Colonic mucosa (tissue), 4 donors: ENCODE data around the gene ACAA1. TPM values are rescaled to one million over a fixed set of nuclear protein-coding genes. Genes with fewer than 3 reads are reported as not detected.

ENCODE experiments used
- DNase-seq: peaks from one replicate; pipeline ENCODE4 v3.0.0-alpha.2; 2020
- H3K27ac ChIP-seq: fragments of 200-600 bp; one replicate; pipeline ENCODE4 v1.8.0; 2021
- H3K27me3 ChIP-seq: fragments of 200-600 bp; one replicate; pipeline ENCODE4 v1.8.0; 2021
- H3K36me3 ChIP-seq: fragments of 200-600 bp; one replicate; pipeline ENCODE4 v1.8.0; 2021
- H3K4me1 ChIP-seq: fragments of 200-600 bp; one replicate; pipeline ENCODE4 v1.8.0; 2021; ENCODE audit warnings: mild to moderate bottlenecking
- H3K4me3 ChIP-seq: fragments of 200-600 bp; one replicate; pipeline ENCODE4 v1.8.0; 2021
- H3K9ac ChIP-seq, 2 donors: one replicate each; pipeline ENCODE4 v1.7.0; 2013; ENCODE audit warnings: control low read depth in 2 of 2, low read depth in 2 of 2, low read length in 2 of 2
- H3K9me3 ChIP-seq: fragments of 200-600 bp; one replicate; pipeline ENCODE4 v1.8.0; 2021
- intact Hi-C: fragments of 100-400 bp; cut with DNase I; formaldehyde crosslinking; loops from one replicate; pipeline ENCODE4 v1.14.1; 2022
- total RNA-seq, 2 donors: library from RNA; stranded (reverse); fragmentation: NEBNext Ultra II Directional in 1 of 2; extraction: Animal tissue kit (Norgen Biotek cat#: 25700) in 1 of 2; gene quantifications; one replicate each; pipeline ENCODE4 v1.2.1, GENCODE V29; 2021
- TF ChIP-seq, protein P1 (sequence below): fragments of 200-600 bp; IDR thresholded peaks from one replicate; pipeline ENCODE4 v1.8.0; 2022; ENCODE audit warnings: antibody characterized with exemption, mild to moderate bottlenecking
- donor health status: healthy.
- donor health status: DM: no; HTN: no; CAD: no.
- donor health status: DM: no; HTN: no; CAD: no.

Gene ACAA1, protein sequence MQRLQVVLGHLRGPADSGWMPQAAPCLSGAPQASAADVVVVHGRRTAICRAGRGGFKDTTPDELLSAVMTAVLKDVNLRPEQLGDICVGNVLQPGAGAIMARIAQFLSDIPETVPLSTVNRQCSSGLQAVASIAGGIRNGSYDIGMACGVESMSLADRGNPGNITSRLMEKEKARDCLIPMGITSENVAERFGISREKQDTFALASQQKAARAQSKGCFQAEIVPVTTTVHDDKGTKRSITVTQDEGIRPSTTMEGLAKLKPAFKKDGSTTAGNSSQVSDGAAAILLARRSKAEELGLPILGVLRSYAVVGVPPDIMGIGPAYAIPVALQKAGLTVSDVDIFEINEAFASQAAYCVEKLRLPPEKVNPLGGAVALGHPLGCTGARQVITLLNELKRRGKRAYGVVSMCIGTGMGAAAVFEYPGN
- total RNA-seq, result 100 to 1,000 TPM; 135 to 167 TPM

DNA sequence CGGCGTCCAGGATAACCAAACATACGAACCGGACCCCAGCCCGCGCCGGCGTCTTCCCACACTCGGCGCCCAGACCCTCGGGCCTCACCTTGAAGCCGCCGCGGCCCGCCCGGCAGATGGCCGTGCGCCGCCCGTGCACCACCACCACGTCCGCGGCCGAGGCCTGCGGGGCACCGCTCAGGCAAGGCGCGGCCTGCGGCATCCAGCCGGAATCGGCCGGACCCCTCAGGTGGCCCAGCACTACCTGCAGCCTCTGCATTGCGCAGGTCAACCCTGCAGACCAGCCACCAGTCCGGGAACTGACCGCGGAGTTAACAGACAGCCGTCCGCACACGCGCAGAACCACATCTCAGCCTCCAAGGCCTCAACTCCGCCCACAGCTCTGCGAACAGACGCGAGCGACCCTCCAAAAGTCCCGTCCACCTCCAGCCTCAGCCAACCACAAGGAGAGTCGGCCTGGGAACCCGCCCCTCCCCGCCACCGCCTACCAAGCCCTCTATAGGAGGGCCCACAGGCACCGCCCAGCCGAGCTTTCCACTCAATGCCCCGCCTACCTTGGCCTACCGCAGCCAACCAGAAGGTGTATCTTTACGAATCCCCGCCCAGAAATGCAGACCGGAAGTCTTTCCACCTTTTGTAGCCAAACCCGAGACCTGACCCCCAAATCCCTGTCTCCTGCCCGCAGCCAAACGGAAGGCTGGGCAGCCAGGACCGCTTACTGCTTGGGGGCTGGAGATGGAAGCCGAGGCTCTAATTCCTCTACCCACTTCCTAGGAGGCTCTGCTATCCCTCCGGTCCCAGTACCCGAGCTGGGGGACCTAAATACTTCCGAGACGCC, at the start of gene ACAA1:
Gene ACAA1, minus strand, starts transcription at position 351 of the 838 bp plus-strand sequence. Its CDS starts 92 bp downstream, at position 259.
- peak within 1 kb of the TSS; percentile 97 for H3K4me3 ChIP-seq
- DNase-seq, result peak; percentile 100
- peaks cover 15% of the 10 kb centered on the region for H3K36me3 ChIP-seq
- intact Hi-C loops, result no loop called here
- H3K4me1 ChIP-seq, result peaks cover 27% of the 10 kb centered on the region
- H3K9me3 ChIP-seq, result no peaks in the 10 kb centered on the region
- TF ChIP-seq, protein P1, sequence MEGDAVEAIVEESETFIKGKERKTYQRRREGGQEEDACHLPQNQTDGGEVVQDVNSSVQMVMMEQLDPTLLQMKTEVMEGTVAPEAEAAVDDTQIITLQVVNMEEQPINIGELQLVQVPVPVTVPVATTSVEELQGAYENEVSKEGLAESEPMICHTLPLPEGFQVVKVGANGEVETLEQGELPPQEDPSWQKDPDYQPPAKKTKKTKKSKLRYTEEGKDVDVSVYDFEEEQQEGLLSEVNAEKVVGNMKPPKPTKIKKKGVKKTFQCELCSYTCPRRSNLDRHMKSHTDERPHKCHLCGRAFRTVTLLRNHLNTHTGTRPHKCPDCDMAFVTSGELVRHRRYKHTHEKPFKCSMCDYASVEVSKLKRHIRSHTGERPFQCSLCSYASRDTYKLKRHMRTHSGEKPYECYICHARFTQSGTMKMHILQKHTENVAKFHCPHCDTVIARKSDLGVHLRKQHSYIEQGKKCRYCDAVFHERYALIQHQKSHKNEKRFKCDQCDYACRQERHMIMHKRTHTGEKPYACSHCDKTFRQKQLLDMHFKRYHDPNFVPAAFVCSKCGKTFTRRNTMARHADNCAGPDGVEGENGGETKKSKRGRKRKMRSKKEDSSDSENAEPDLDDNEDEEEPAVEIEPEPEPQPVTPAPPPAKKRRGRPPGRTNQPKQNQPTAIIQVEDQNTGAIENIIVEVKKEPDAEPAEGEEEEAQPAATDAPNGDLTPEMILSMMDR, result no peak
- peak within 1 kb of the TSS; percentile 95 to 97 for H3K9ac ChIP-seq
- peak within 1 kb of the TSS; percentile 98 for H3K27ac ChIP-seq
- H3K27me3 ChIP-seq, result no peaks in the 10 kb centered on the region

DNA sequence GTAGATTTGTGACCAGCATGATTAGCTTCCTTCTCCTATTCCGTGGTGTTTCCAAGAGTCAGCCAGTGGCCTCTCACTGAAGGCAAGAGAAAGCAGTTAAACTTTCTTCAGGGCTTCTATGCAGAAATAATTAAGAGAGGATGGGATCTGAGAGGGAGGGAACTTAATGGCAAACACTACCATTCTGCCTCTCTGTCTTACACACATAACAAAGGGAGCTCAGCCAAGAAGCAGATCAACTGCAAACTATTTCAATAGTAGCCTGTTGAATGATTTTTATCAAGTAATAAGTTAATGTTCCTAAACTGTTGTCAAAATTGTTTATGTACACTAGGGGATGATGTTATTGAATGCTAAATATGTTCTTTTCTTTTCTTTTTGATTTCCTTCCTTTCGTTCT, 40.3 kb upstream of the ACAA1 start:
- Histone ChIP-seq H3K27ac (no peak overlapping the region), H3K9ac (no peak overlapping the region), H3K27me3 (no peaks in the 10 kb centered on the region), H3K9me3 (no peaks in the 10 kb centered on the region), H3K4me1 (no peaks in the 10 kb centered on the region), H3K36me3 (no peaks in the 10 kb centered on the region), H3K4me3 (no peak overlapping the region)
- intact Hi-C loops, result no loop called here
- DNase-seq, result no peak
- TF ChIP-seq, protein P1, result no peak

DNA sequence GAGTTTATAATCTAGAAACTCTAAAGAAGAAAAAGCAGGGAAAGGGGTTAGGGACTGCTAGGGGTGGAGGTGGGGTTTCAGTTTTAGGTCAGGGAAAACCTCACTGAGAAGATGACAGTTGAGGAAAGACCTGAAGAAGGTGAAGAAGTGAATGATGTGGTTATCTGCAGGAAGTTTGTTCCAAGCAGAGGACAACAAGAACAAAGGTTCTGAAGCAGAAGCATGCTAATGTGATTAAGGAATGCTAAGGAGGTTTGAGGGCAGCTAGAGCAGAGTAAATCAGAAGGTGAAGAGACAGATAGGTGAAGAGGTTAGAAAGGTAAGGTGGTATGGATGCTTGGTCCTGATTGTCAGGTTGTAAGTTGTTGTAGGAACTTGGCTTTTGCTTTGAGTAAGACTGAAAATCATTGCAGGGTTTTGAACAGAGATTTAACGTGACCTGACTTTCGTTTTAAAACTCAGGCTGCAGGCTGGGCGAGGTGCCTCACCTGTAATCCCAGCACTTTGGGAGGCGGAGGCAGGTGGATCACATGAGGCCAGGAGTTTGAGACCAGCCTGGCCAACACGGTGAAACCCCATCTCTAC, 37.0 kb upstream of the ACAA1 start:
- no peak overlapping the region for H3K9ac ChIP-seq
- intact Hi-C loops, result no loop called here
- no peak for DNase-seq
- H3K4me1 ChIP-seq, result no peaks in the 10 kb centered on the region
- no peak overlapping the region for H3K4me3 ChIP-seq
- H3K27me3 ChIP-seq, result no peaks in the 10 kb centered on the region
- TF ChIP-seq, protein P1, result no peak
- no peak overlapping the region for H3K27ac ChIP-seq
- H3K9me3 ChIP-seq, result no peaks in the 10 kb centered on the region
- H3K36me3 ChIP-seq, result no peaks in the 10 kb centered on the region

DNA sequence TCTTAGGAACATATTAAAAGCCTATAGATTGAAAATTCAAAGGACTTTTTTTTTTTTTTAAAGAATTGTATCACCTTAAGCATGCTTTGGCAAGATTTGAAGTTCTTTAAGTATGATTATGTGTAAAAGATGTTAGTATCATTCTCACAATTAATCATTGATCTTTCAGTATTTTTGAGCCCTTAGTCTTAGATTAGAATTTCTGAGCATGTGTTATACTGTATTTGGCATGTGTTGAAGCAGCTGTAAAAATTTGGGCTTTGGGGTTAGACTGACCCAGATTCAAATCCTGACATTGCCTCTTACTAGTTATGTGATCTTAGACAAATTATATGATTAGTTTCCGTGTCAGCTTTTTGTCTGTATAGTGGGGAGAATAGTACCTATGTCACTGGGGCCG, 34.7 kb upstream of the ACAA1 start:
- Histone ChIP-seq H3K4me3 (no peak overlapping the region), H3K27me3 (no peaks in the 10 kb centered on the region), H3K4me1 (no peaks in the 10 kb centered on the region), H3K27ac (no peak overlapping the region), H3K9me3 (no peaks in the 10 kb centered on the region), H3K9ac (no peak overlapping the region), H3K36me3 (no peaks in the 10 kb centered on the region)
- intact Hi-C loops, result no loop called here
- DNase-seq, result no peak
- TF ChIP-seq, protein P1, result no peak

DNA sequence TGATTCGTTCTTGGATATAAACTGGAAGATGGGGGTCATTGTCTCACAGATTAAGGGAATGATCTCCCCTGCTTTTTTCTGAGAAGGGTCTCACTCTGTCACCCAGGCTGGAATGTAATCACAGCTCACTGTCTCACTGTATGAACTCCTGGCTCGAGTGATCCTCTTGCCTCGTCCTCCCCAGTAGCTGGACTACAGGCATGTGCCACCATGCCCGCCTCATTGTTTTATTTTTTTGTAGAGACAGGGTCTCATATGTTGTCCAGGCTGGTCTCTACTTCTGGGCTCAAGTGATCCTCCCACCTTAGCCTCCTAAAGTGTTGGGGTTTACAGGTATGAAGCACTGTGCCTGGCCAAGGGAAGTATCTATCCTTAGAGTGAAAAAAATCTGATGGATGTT, 33.8 kb upstream of the ACAA1 start:
- no peak overlapping the region for H3K4me3 ChIP-seq
- no peak overlapping the region for H3K27ac ChIP-seq
- TF ChIP-seq, protein P1, result no peak
- H3K9me3 ChIP-seq, result no peaks in the 10 kb centered on the region
- H3K36me3 ChIP-seq, result no peaks in the 10 kb centered on the region
- DNase-seq, result no peak
- no peak overlapping the region for H3K9ac ChIP-seq
- intact Hi-C loops, result no loop called here
- no peaks in the 10 kb centered on the region for H3K27me3 ChIP-seq
- H3K4me1 ChIP-seq, result no peaks in the 10 kb centered on the region
